Stimulated activated CD8-positive, alpha-beta memory T cell treated with anti-CD3 and anti-CD28 coated beads, Interleukin-4, amount 100 ng/mL, for 24 hours (primary cell): ENCODE results near the gene CELF4.

Experiments used
- DNase-seq: peaks from one replicate; pipeline ENCODE4 v3.0.0-alpha.2; 2020; ENCODE audit warnings: low read depth

CELF4 gene

DNA sequence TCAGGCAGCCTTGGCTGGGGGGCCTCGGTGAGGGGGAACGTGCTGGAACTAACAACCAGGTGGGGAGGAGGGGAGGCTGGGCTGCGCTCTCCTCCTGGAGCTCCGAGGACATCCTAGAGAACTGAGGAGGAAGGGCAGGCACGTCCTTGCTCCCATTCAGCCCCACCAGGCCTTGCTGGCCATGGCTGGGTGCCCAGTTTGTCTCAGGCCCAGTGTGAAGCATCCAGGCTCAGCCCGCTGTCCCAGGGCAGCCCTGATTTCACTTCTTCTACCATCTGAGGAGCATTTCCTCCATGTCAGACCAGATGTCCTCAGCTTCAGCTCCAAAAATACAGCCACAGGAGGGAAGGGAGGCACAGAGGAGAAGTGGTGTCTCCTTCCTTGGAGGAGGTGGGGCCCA lies 125.4 kb downstream of the CELF4 start:
- no peak for DNase-seq

DNA sequence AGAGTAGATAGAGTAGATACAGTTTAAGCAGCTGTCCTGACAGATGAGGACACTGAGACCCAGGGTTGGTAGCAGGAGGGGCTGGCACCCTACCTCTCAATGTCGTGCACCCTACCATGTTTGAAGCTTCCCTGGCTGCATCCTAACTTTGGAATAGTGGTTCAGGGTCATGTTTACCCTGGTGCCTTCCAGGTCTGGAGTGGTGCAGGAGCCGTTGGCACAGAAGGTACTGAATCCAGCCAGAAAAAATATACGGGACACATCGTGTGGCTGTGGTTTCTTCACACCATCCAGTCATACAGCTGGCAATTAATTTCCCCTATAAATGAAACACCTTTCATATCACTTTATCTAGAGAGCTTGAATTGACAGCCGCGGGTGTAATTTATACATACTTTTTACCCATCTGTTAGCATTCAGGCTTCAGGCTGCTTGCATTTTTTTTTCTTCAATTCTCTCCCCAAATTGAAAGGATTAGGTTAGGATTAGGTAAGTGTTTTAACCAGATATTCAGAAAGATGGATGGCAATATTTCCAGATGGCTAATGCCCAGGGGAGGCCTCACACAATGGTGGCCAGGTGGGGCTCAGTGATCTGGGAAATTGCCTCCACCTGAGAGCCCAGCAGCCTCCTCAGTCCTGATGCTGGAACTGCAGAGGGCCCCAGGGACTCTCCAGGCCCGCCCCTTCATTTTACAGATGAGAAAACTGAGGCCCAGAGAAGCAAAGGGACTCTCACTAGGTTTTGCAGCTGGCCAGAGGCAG lies 127.0 kb downstream of the CELF4 start:
- no peak for DNase-seq

DNA sequence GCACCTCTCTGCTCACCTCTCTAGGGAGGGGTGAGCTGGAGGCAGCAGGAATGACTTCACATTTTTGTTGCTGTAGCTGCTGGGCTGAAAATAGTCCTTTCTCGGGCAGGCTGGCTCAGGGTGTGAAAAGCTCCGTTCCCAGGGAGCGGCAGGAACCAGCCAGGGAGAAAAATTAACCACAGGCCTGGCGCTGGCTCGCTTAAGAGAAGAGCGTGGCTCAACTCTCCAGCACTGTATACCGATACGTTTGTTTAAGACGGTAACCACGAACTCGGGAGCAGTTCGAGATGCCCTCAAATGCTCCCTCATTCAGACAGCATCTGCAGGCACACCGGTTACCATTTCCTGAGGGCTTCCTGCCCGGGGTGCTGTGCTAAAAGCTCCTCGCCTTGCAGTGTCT lies 129.6 kb downstream of the CELF4 start:
- no peak for DNase-seq

DNA sequence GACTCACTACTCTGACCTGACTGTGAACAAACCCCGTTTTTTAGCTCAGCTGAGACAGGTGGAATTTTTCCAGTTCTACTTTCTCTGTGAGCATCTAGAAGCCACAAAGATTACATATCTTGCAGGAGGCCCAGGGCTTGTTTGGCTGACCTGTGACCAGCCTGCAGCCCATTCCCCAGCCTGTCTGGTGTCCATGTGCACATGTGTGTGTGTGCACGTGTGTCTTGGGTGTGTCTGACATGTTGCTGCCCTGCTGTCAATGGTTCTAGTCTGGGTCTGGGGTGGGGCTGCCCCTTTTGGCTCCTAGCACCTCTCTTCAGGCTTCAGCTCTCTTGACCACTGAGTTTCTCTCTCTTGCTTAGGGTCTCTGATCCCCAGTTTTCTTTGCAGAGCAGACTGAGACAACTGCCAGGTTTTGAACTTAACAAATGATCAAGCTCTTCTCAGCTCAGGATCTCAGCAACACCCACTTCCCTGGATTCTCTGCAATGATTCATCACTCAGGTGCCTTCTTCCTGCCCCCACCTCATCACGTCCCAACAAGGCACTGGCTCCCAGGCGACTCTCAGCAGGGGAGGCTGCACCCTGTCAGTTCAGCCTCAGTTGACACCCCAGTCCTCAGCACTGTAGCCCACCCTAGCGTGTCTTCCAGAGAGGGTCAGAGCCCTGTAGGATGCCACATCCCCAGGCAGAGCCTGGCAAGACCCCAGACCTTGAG lies 130.3 kb downstream of the CELF4 start:
- DNase-seq = no peak

DNA sequence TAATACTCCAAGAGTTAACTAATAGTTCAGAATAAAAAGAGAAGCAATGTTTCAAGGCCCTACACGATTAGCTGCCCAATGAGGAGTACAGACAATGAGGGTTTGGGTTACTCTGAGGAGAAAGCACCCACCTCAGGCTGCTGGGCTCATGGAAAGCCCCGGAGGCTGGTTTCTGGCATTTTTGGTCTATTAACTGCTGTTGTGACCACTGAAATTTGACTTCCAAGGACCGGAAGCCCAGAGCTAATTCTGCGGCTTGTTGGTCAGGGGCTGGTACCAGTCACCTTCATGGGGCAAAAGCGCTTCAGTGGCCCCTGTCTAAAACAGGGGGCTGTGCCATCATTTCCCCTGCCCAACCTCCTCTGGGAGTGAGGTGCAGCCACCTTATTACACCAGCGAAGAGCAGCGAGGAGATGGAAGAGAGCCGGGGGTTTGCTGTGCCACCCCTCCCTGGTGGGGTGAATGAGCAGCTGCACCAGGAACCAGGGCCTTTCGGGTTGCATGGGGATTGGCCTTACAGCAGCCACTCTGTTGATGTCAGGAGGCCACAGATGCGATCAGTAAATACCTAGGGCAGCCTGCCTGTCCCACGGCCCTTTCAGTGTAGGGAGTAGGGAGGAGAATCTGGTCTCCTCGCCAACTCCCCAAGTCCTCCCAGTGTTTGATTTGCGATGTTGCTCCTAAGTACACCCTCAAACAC lies 131.3 kb downstream of the CELF4 start:
- DNase-seq = no peak

DNA sequence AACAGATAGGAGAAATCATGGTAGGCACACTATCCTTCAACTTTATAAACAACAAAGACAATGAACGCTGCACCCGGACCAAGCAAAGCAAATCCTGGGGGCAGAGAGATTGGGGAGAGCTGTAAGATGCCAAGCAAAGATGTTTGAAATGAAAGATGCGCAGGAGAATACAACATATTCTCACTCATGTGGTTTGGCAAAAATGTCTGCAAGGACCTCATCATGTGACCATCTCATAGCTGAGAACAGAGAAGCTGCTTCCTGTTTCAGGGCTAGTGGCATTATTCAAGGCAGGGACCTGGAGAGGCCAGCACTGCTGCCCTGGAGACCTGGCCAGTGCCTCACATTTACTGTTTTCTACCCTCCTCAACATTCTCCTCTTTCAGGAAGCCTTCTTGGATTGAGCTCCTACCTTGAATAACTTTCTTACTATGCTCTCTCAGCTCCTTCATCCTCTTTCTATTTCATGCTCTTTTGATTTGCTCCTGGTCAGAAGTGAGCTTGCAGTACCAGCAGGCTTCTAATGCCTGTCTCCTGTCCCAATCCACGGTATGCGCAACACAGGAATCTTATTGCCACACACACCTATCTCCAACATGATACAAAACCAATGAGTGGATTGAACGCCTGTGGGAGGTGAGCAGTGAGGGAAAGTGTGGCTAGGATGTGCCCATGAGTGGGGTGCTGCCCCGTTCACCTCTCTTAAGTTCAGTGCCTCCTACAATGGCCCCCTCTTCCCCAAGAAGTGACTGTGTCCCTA lies 133.0 kb downstream of the CELF4 start:
- no peak for DNase-seq

DNA sequence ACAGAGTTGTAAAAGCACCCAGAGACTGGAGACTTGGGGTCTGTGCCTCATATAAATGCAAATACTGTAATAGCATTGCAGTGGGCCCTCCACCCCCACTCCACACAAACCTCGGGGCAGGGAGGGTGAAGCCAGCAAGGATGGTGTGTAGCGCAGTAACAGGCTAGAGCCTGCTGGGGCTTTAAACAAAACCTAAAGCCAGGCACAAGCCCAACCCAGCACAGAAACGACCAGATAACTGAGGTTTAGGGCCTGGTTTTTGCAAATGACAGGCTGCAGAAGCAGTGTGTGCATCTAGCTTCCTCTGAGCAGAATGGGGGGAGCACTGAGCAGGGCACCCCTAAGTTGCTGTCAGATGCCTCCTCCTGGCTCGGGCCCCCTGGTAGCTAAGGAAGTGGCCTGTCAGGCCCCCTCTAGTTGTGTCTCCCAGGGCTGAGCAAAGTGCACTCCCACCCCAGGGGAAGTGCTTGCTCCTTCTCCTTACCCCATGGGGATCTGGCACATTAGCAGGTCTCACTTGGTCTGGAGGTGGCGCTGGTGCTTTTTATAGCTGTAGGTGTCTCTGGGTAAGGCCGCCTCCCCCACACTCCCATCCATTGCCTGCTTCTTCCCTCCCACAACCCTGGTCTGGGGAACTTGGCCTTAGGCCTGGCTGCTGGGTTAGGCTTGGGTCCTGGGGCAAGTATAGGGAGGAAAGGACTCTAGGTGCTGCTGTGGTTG lies 135.1 kb downstream of the CELF4 start:
- no peak for DNase-seq

DNA sequence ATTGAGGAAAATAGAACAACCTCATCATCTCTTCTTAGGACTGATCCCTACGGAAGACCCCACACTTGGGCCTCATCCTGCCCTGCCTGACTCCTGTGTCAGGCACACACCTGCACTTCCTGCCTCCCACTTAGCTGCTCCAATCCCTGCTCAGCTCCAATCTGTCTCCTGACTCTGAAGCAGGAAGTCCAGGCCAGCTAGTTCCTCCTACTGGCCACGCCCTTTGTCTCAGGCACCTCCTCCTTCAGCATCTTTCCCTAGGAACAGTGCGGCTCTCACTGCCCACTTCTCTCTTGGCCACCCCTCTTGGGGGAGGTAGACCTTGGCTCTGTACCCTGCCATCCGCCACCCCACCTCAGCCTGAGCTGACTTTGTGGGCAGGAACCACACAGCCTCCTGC lies 135.8 kb downstream of the CELF4 start:
- DNase-seq = no peak

DNA sequence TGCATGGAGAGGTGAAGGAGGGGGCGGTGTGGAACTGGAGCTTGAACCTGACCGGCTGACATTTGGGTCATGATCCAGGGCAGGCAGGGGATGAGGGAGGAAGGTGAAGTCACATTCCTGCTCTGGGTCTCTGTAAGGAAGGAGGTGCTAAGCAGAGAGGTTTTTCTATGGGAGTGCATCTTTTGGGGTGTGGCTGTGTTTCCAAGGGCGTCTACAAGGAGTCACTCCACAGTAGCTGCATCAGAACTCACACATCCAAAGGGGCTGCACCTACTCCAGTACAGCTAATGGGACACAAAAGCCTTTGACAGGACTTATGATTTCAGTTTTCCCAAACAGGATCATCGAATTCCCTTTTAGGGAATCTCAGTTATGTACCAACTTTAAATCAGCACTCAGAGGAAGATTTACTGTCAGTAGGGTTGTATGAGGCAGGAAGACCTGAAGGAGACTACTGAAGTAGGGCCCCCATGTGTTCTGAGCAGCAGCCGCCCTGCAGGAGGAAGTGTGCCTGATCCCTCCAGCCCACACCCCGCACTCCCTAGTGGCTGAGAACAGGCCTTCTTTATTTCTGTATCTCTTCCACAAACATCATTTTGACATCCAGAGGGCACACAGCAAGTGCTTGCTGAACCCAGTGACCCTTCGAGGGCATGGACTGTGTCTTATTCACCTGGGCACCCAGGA lies 137.2 kb downstream of the CELF4 start:
- DNase-seq = no peak

DNA sequence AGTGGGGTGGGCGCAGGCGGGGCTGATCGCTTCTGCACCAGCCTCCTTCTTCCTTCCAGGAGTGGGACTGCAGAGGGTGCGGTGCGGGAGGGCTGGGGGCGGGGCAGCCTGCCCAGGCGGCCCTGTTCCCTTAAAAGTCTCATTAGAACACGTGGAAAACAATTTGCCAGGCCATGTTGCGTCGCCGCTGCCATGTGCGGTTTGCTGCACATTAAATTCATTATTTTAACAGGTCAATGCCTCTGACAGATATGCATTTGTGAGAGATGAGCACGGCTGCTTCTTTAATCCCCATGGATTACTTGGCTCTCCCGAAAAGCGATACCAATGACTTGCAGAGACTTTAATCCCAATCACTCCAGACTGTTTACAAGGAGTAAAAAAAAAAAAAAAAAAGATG lies 139.0 kb downstream of the CELF4 start:
- no peak for DNase-seq

DNA sequence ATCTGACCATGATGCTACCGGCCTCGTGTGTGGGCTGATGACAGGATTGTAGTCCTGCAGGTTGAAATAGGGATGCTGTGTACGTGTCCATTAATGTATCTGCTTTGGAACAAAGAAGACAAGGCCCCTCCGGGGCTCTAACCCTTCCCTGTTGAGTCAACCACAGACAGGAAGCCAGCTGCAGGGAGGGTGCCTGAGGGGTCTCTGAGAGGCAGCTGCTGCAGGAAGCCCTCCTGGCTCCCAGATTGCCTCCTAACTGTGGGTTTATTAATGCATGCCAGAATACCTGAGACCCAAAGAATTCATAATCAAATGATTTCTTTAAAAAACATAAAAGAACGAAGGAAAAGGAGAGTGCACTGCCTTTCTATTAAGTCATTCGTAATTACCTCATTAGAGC lies 140.4 kb downstream of the CELF4 start:
- DNase-seq = no peak

DNA sequence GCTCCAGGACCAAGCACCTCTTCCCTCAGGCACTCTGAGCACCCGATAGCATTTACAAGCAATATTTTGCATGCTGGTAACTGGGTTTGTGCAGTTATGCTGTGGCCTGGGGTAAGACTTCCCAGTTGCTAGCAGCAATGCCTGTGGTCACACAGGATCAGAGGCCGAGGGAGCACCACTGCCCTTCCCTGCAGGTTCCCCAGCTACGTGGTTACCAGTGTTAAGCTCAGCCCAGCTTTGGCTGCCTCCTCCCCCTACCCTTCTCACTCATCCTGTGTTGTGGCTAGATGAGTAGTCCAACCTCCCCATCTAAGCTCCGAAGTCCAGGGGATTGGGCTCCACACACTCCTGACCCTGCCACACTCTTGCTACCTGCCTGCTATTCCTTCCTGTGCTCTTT lies 141.1 kb downstream of the CELF4 start:
- no peak for DNase-seq

DNA sequence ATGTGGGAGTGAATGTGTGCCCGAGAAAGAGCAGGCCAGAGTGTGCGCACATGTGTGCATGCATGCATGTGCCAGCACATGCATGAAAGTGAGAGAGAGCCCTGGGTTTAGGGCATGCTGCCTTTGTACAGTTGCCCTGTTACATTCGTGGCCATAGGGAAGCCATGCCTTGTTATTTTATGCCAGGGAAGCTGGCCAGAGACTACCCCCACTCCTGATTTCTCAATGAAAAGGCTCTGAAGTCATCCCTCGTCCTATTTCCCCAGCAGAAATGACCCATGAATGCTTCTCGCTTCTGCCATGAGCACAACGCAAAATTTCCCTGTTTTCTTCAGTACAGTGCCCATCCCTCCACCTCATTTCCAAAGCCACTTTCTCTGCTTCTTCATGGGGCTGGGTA lies 143.0 kb downstream of the CELF4 start:
- DNase-seq = no peak

DNA sequence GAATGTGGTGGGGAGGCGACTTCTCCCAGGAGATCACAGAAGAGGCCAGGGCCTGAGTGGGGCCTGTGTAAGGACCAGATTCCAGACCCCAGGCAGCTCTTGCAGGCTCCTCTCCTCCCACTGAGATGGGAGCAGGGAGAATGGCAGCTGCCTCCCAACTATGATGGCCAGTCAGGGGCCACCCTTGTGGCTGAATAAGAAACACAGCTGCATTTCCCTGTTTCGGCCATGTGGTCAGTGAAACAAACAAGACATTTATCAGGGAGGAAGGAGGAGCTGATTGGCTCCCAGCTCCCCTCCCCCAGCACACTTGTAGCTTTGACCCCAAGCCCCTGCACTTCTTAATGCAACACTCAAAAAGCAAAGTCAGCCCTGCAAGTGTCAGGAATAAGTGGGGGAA lies 143.5 kb downstream of the CELF4 start:
- DNase-seq = no peak

DNA sequence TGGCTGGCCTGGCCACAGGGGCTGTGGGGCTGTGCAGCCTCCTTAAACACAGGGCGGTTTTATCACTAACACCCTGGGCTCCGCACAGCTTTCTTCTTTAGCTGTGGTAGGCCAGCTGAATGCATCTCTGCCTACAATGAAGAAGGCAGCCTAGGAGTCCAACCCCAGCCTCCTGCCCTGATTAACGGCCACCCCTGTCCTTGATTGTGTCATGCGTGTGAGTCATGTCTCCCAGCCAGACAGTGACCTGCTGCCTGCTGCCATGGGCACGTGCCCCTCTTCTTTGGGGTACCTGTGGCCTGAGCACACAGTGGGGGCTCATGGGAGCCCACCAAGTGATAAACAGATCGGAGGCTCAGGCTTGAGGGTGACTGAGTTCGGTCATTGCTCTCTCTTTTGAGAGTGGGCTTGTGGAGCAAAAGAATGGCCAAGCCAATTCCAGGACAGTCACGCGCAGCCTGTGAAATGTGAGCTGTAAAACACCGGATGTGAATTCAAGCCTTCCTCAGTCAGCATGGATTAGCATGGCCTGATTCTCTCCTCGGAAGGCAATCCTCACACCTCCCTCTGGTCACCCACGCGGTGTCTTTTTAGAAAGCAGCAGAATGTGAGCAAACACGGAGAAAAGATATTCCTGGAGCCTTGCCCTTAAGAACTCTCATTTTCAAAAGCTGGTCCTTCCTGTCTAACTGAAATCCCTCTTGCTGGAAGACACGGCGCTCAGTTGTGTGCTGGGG lies 144.1 kb downstream of the CELF4 start:
- DNase-seq = no peak

DNA sequence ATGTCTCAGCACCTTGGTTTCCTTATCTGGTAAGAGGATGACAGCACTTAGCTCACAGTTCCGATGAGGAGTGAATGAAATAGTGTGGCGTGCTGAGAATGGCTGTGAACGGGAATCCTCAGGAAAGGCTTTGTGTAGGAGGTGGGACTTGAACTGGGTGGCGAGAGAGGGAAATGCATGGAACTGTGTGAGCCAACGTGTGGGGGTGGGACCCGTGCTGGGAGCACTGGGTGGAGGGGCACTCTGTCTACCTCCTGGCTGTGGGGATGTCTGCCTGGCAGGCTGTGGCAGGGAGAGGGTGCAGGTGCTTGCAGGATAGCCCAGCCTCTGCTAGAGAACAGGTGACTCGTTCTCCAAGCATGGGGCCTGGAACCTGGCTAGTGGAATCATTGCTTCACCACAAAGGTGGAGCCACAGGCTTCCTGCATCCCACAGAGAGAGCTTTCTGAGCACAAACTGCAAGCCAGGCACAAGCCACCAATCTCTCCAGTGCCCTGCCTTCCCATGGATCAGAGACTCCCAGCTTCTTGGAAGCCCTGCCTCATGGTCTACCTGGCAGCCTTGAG lies 145.2 kb downstream of the CELF4 start:
- DNase-seq = no peak

DNA sequence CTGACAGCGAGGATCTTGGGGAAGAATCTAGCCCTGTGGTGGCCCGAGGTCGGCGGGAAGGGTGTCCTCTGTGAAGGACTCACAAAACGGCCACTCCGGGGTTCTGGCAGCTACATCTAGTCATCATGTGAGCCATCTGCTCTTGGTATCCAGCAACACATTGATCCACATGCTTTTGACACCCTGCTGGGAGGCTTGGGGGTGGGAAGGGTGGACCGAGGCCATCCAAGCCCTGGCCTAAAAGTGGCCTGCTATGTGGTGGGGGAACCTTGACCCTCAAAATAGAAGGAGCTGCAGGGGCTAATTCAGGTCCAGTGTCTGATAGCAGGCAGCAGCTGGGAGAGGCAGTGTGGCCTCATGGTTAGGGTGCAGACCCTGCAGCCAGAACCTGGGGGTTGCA lies 145.7 kb downstream of the CELF4 start:
- DNase-seq = no peak

DNA sequence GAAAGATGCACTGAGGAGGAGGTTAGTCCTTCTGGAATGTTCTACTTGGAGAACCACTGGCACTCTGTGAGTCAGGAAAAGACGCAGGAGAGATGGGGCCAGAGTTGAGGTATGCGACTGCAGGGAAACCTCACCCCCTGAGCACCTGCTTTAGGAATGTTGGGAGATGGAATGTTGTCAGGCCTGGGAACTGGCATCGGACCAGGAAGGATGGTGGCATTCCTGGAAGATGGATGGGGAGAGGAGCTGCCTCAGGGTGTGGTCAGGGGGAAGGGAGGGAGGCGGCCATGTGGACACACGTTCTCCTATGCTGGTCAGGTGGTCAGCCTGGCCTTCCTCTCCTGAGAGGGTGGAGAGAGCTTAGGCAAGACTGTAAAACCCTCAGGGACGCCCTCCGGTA lies 146.3 kb downstream of the CELF4 start:
- DNase-seq = no peak

DNA sequence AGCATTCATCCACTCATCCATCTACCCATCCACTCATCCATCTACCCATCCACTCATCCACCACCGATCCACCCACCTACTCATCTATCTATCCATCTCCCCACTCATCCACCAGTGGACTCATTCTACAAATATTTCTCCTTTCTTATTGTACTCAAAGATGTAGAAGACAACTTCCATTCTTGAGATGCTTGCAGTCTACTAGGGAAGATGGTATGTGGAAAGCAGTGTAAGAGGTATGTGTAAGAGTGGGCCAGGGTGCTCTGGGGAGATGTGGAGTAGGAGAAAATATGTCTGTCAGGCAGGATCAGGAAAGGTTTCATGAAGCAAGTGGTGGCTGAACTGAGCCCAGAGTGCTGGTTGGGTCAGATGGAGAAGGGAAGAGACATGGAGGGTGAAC lies 150.8 kb downstream of the CELF4 start:
- DNase-seq = no peak

DNA sequence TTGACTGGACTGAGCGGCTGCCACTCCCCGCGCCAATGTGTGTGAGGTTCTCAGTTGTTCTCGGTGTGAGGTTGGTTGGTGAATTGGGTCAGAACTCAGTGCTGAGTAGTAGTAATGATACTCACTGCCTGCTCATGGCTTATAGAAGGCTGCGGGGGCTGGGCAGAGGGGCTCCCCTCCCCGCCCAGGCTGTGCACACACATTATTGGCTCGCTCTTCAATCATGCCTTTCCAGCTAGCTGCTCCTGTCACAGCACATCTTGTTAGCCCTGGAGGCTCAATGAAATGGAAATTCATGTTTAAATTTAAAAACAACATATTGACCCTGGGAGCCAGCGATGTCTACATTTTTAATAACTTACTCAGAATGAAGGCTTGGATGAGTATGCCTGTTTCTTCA lies 152.8 kb downstream of the CELF4 start:
- no peak for DNase-seq
